Stomach smooth muscle (tissue), 2 donors: ENCODE data around the gene PI4KB.

Source experiments
- H3K27ac ChIP-seq: one replicate; pipeline ENCODE4 v1.7.0; 2013; ENCODE audit warnings: mild to moderate bottlenecking, low read length, inconsistent platforms
- H3K27me3 ChIP-seq, 2 donors: one replicate each; pipeline ENCODE4 v1.7.0; 2013; ENCODE audit warnings: low read length in 2 of 2; ENCODE audit not compliant: insufficient read depth in 2 of 2, control insufficient read depth in 1 of 2
- H3K36me3 ChIP-seq, 2 donors: one replicate each; pipeline ENCODE4 v1.7.0; 2013; ENCODE audit warnings: low read length in 2 of 2; ENCODE audit not compliant: control insufficient read depth in 2 of 2, insufficient read depth in 2 of 2
- H3K4me1 ChIP-seq: one replicate; pipeline ENCODE4 v1.7.0; 2013; ENCODE audit warnings: low read length; ENCODE audit not compliant: control insufficient read depth, insufficient read depth
- H3K4me3 ChIP-seq, 2 donors: one replicate each; pipeline ENCODE4 v1.7.0; 2013; ENCODE audit warnings: low read length in 2 of 2
- H3K9ac ChIP-seq, 2 donors: one replicate each; pipeline ENCODE4 v1.7.0; 2013; ENCODE audit warnings: low read length in 2 of 2, mild to moderate bottlenecking in 1 of 2
- H3K9me3 ChIP-seq, 2 donors: one replicate each; pipeline ENCODE4 v1.7.0; 2013; ENCODE audit warnings: low read length in 2 of 2; ENCODE audit not compliant: control insufficient read depth in 2 of 2
- donor health status: healthy.
- donor health status: Pancreatic carcinoma.

Gene PI4KB

DNA sequence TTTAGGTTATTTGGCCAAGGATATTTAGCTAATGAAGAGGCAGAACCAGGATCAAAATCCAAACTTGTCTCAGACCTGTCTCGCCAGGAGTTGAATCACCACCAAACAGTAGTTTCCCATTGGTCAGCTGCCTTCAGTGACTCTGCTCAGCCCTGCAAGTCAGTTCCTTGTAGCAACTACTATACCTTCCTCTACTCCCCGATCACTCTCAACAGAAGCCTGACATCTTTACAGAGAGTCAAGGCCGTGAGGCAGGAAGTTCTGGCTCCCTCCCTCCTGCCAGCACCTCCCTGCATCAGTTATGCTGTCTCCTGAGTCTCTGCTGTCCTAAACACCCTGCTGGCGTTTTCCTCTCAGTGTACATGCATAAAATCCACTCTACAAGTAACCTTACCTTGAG is 59.5 kb downstream of the PI4KB start:
- H3K9me3 ChIP-seq, result no peaks in the 10 kb centered on the region
- no peaks in the 10 kb centered on the region for H3K27me3 ChIP-seq
- H3K27ac ChIP-seq, result no peak overlapping the region
- peaks cover 40 to 42% of the 10 kb centered on the region in 2 donors for H3K36me3 ChIP-seq
- no peak overlapping the region for H3K9ac ChIP-seq
- no peak overlapping the region for H3K4me3 ChIP-seq
- no peaks in the 10 kb centered on the region for H3K4me1 ChIP-seq

GRCh38 chr1:151266821-151267220 is 60.4 kb downstream of the PI4KB start:
- Histone ChIP-seq H3K27ac (no peak overlapping the region), H3K4me1 (no peaks in the 10 kb centered on the region), H3K4me3 (no peak overlapping the region), H3K36me3 (peaks cover 44 to 45% of the 10 kb centered on the region in 2 donors), H3K9ac (no peak overlapping the region), H3K9me3 (no peaks in the 10 kb centered on the region), H3K27me3 (no peaks in the 10 kb centered on the region)

GRCh38 chr1:151266315-151266714 is 60.9 kb downstream of the PI4KB start:
- no peak overlapping the region for H3K9ac ChIP-seq
- no peaks in the 10 kb centered on the region for H3K4me1 ChIP-seq
- no peaks in the 10 kb centered on the region for H3K27me3 ChIP-seq
- no peaks in the 10 kb centered on the region for H3K9me3 ChIP-seq
- H3K36me3 ChIP-seq, result peaks cover 44 to 45% of the 10 kb centered on the region in 2 donors
- H3K27ac ChIP-seq, result no peak overlapping the region
- no peak overlapping the region for H3K4me3 ChIP-seq

GRCh38 chr1:151265446-151266236 is 61.6 kb downstream of the PI4KB start:
- Histone ChIP-seq H3K36me3 (peaks cover 44 to 45% of the 10 kb centered on the region in 2 donors), H3K4me1 (no peaks in the 10 kb centered on the region), H3K9me3 (no peaks in the 10 kb centered on the region), H3K9ac (no peak overlapping the region), H3K27ac (no peak overlapping the region), H3K27me3 (no peaks in the 10 kb centered on the region), H3K4me3 (no peak overlapping the region)

GRCh38 chr1:151259351-151259750 is 67.9 kb downstream of the PI4KB start:
- H3K27me3 ChIP-seq, result no peaks in the 10 kb centered on the region
- H3K9me3 ChIP-seq, result no peaks in the 10 kb centered on the region
- no peak overlapping the region for H3K4me3 ChIP-seq
- H3K36me3 ChIP-seq, result peaks cover 8% of the 10 kb centered on the region in 2 donors
- H3K27ac ChIP-seq, result no peak overlapping the region
- H3K4me1 ChIP-seq, result peaks cover 9% of the 10 kb centered on the region
- no peak overlapping the region for H3K9ac ChIP-seq

DNA sequence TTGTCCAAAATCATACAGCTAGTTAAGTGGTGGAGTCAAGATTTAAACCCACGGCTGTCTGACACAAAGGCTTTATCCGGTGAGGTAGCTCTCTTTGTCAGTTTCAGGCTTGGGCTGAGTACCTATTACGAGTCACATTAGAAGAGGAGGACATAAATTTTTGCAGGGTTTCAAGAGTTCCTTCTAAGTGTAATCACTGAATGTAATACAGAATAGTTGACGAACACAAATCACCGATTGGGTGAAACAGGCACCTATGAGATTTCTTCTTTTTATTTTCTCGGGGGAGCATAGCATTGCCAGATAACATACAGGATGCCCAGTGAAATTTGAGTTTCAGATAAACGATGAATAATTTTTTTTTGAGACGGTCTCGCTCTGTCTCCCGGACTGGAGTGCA is 71.8 kb downstream of the PI4KB start:
- Histone ChIP-seq H3K36me3 (no peaks in the 10 kb centered on the region), H3K27me3 (no peaks in the 10 kb centered on the region), H3K9me3 (no peaks in the 10 kb centered on the region), H3K27ac (no peak overlapping the region), H3K4me1 (peaks cover 10% of the 10 kb centered on the region), H3K9ac (peak overlapping the region; percentile 77 to 96), H3K4me3 (peak overlapping the region; percentile 87)

DNA sequence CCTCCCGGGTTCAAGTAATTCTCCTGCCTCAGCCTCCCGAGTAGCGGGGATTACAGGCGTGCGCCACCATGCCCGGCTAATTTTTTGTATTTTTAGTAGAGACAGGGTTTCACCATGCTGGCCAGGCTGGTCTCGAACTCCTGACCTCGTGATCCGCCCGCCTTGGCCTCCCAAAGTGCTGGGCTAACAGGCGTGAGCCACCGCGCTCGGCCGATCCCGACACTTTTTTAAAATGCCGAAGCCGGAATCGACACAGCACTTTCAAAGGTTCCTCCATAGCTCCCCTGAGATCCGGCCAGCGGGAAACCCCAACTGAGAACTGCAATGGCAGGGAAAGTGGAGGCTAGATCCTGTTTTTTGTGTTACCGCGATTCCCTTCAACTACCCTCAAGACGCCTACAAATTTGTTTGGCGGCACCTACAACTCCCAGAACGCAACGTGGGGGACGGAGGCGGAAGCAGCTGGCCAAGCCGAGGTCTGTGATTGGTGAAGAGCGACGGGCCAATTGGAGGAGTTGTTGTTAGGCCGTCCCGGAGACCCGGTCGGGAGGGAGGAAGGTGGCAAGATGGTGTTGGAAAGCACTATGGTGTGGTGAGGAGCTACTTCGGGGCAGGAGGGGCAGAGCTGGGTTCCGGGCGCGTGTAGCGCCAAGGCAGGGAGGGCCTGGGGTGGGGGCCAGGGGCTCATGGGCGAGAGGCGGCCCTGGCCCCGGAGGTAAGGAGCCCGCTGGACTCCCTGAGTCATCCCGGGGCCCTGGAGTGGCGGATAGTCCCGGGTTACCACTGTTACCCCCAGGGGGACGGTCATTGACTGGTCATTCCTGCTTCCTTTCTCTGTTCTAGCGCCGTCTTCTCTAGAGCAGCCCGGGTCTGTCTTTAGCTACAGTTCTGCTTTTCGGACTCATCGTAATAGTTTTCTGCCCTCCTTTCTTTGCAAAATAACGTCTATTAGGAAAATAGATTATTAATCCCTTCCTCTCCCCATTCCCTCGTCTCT is 72.7 kb downstream of the PI4KB start, which contains the start of gene PSMD4:
TSS of gene PSMD4 (plus strand) at position 518 of the 997 bp plus-strand sequence. CDS start at position 567, 49 bp downstream.
- peaks cover 10% of the 10 kb centered on the region for H3K4me1 ChIP-seq
- H3K27me3 ChIP-seq, result no peaks in the 10 kb centered on the region

DNA sequence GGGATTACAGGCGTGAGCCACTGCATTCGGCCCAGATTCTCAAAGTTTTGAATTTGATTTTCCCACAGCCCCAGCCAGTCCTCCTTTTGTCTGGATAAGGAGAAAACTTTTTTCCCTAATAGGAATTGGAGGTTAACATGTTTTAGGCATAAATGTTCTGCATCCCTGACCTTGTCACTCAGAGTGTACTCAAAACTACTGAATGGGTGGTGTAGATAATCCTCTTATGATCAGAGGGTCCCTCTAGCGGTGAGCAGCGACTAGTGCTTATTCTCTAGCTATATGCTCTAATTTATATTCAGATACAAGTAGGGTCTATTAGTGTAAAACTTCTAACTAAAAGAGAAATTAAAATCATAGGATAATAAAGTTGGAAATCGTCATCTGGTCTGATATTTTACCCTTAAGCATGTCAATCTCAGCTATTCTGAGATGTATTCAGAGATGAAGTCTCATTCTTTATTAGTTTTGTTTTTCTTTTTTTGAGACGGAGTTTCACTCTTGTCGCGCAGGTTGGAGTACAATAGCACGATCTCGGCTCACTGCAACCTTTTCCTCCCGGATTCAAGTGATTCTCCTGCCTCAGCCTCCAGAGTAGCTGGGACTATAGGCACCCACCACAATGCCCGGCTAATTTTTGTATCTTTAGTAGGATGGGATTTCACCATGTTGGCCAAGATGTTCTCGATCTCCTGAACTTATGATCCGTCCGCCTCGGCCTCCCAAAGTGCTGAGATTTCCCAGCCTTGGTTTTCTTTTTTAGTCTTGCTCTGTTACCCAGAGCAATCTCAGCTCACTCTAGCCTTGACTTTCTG is 75.4 kb downstream of the PI4KB start:
- no peaks in the 10 kb centered on the region for H3K9me3 ChIP-seq
- no peak overlapping the region for H3K9ac ChIP-seq
- no peak overlapping the region for H3K4me3 ChIP-seq
- peaks cover 10% of the 10 kb centered on the region for H3K4me1 ChIP-seq
- no peak overlapping the region for H3K27ac ChIP-seq
- no peaks in the 10 kb centered on the region for H3K27me3 ChIP-seq
- H3K36me3 ChIP-seq, result peaks cover 17 to 20% of the 10 kb centered on the region in 2 donors

More for the DNA sequence above, 72.7 kb downstream of the PI4KB start, which contains the start of gene PSMD4:
- H3K27ac ChIP-seq, result peak within 1 kb of the TSS; percentile 70
- peak within 1 kb of the TSS; percentile 77 to 96 for H3K9ac ChIP-seq
- H3K36me3 ChIP-seq, result peaks cover 0 to 3% of the 10 kb centered on the region in 2 donors
- H3K9me3 ChIP-seq, result no peaks in the 10 kb centered on the region
- peak within 1 kb of the TSS; percentile 87 for H3K4me3 ChIP-seq

DNA sequence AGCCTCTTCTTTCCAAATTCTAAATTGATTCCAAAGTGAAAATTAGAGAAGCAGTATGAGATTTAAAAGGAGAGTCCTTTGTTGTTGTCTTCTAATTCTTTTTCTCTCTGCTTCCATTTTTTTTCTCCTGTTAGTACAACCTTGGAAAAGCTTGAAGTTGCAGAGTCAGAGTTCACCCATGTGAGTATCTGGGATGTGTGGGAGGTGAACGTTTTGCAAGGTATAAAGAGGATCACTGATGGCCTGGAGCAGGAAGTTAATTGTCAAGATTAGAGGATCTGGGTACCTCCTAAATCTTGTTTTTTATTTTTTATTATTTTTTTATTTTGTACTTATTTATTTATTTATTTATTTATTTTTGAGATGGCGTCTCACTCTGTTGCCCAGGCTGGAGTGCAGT is 80.4 kb downstream of the PI4KB start:
- Histone ChIP-seq H3K36me3 (peaks cover 49 to 51% of the 10 kb centered on the region in 2 donors), H3K27me3 (no peaks in the 10 kb centered on the region), H3K9me3 (no peaks in the 10 kb centered on the region), H3K4me1 (no peaks in the 10 kb centered on the region), H3K4me3 (no peak overlapping the region), H3K27ac (no peak overlapping the region), H3K9ac (no peak overlapping the region)

DNA sequence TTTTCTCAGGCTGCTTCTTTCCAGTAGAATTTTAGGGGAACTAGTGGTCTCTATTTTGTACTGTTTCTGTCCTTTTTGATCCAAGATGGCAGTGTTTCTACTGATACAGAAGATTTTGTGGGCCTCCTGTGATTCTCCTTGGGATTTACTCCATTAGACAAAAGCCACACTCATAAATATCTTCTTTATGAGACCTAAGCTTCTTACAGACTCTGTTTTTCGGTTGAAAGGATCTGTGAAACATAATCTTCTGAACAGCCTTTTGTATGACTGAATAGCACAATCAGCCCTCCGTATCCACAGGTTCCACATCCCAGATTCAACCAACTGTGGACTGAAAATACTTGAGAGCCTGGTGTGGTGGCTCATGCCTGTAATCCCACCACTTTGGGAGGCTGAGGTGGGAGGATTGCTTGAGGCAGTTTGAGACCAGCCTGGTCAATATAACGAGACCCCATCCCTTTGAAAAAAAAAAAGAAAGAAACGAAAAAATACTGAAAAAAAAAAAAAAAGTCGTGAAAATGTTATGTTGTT is 83.5 kb downstream of the PI4KB start:
- H3K4me3 ChIP-seq, result no peak overlapping the region
- no peaks in the 10 kb centered on the region for H3K4me1 ChIP-seq
- H3K36me3 ChIP-seq, result peaks cover 59 to 62% of the 10 kb centered on the region in 2 donors
- H3K9ac ChIP-seq, result no peak overlapping the region
- no peaks in the 10 kb centered on the region for H3K27me3 ChIP-seq
- no peaks in the 10 kb centered on the region for H3K9me3 ChIP-seq
- H3K27ac ChIP-seq, result no peak overlapping the region
